Right forelimb (tissue), 1 donor: Measurements from ENCODE around the gene L3MBTL3.
"Not testable (repeated sequence)": the region's sequence is repeated elsewhere in the genome, so short reads cannot be mapped to it uniquely, and the experiment has no call there.

Source experiments
- DNase-seq: peaks from one replicate; pipeline ENCODE4 v3.0.0-alpha.2; 2018

The L3MBTL3 gene

DNA sequence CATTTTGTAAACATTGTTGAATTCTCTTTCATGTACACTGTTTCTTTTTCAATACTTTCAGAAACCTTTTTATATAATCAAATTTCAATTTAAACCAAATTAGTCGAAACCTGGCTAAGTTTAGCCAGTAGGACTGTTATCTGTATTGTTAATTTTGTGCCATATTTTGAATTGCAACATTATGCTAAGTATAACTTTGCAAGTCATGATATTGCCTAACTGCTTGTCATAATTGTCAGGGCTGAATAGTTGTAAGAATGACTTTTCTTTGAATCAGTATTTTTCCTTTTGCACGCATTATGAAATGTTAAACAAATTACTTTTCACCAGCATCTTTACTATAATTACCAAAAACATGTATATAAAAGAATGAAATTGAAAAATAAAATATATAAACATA is 121.7 kb downstream of the L3MBTL3 start:
- DNase-seq: no peak

DNA sequence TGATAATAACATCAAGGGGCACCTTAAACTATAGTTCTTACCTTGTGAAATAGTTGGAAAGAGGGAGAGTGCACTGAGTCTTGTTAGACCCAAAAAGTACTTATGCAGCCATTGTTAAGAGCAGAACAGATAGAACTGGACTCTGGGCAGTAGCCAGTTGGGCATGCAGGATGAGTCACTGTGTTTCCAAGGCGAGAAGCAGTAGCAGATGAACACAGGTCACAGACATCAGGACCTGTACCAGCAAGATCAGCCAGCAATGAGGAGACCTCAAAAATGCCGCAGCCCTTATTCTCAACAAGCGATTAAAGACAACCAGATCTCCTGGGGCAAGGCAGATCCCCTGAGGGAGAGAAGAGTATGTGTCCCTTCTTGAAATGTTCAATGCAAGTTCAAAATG is 125.3 kb downstream of the L3MBTL3 start:
- DNase-seq: no peak

DNA sequence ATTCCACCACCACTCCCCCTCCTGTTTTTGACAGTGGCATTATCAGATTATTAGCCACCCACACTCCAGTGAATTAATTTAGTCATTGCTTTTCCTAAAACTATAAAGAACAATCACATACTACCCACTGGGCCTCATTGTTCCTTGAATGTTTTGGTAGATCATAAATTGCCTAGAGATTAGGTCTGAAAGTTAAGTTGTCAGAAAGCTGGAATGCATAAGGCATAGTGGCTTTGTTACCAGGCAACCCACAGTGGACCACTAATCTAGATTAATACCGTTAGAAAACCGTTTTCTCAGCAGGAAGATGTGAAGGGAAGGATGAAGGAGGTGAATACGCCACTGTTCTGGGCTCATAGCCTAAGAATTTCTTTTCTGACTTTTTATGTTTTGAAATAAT is 128.7 kb downstream of the L3MBTL3 start:
- DNase-seq: no peak

DNA sequence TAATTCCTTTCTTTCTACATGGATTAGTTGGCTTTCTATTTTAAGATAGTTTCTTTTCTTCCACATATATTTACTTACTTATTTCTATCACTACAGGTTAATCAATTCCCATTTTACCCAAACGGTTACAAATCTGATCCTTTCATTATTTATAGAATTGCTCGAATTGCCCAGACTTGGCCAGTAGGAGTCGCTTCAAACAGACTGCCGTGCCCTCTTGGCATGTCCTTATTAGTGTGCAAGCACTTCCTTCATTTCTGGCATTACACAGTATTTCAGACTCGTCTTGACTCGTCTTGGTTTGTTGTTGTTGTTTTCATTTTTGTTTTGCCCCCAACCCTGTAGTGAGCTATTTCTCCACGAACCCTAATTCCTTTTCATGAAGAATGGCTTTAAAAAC is 129.8 kb downstream of the L3MBTL3 start:
- no peak for DNase-seq

DNA sequence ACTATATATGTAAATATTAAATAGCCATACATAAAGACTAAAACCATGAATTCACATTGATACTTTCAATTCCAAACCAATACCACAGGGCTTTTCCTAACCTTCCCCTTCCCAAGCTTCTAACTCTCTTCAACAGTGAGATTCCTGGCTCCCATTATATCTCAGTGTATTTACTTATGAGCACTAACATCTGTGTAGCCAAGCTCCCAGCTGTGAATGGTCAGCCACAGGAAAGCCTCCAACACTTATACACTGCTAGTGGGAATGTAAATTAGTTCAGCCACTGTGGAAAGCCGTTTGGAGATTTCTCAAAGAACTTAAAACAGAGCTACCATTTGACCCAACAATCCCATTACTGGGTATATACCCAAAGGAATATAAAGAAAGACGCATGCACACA is 130.6 kb downstream of the L3MBTL3 start:
- not testable (repeated sequence) for DNase-seq

DNA sequence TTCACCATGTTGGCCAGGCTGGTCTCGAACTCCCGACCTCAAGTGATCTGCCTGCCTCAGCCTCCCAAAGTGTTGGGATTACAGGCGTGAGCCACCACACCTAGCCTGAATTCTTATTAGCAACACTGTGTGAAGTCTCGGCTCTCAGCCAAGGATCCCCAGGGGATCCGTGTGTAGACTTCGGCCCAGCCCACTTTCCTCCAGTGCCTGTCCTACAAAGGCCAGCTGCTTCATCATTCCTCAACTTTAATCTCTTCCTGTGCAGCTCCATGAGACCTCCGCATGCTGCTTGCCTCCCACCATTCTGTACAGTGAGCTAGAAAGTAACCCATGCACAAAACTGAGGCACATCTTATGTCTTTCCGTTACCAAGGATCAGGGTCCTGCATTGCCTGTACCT is 132.5 kb downstream of the L3MBTL3 start:
- no peak for DNase-seq

DNA sequence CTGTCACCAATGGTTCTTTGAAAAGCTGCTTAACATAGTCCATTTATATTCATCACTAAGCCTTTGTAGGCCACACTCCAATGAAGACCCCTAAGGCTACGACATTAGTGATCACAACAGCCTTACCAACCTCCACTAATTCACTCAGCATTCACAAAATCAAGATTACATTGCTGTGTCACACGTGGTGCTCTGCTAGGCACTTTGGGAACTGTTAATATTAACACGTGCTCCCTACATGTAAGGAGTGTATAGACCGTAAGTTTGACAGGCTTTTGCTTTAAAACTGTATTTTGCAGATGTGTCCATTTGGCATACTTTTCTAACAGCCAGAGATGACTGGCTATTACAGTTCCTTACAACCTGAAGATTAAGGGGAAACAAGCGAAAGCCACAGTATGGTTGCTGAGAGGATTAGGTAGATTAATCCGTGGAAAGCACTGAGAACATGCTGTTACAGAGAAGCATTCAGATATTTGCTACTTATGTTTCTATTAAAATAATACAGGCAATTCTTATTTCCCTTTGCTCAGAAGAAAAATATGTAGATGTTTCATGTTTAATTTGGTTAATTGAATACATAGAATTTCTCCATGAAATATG is 134.6 kb downstream of the L3MBTL3 start:
- DNase-seq: no peak

DNA sequence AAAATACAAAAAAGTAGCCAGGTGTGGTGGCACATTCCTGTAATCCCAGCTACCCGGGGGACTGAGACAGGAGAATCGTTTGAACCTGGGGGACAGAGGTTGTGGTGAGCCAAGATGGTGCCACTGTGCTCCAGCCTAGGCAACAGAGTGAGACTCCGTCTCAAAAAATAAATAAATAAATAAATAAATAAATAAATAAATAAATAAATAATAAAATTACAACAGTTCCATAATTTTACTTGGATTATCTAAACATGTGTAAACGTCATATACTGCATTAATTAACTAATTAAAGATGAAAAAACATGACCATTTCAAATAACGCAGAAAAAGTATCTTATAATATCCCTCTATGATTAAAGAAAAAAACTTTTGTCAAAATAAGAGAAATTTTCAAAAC is 138.5 kb downstream of the L3MBTL3 start:
- no peak for DNase-seq

DNA sequence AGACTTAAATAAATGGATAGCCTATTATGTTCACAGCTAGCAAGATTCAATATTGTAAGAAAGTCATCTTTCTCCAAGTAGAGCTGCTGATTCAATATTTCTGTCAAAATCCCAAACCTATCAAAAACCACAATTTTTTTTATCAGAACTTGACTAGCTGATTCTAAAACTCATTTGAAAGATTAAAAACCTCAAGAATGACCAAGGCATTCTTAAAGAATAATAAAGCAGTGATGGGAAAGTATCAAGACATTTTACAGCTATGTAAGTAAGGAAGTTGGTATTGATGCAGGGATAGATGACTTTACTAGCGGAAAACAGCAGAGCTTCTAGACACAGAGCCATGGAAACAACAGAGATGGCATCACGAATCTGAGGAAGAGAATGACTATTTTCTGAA is 139.7 kb downstream of the L3MBTL3 start:
- DNase-seq: no peak

DNA sequence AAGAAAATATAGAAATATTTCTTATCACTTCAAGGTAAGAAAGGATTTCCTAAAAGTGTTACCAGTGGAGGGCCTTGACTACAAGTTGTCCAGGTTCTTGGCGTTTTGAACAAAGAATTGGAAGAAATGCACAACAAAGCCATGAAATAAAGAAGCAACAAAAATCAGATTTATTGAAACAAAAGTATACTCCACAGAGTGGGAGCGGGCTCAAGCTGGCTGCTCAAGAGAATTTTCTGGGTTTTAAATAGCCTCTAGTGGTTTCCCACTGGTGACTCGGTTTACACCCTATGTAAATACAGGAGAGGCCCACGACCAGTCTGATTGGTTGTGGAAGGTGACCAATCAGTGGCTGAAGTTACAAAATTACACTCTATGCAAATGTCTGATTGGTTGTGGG is 140.2 kb downstream of the L3MBTL3 start:
- DNase-seq: no peak

DNA sequence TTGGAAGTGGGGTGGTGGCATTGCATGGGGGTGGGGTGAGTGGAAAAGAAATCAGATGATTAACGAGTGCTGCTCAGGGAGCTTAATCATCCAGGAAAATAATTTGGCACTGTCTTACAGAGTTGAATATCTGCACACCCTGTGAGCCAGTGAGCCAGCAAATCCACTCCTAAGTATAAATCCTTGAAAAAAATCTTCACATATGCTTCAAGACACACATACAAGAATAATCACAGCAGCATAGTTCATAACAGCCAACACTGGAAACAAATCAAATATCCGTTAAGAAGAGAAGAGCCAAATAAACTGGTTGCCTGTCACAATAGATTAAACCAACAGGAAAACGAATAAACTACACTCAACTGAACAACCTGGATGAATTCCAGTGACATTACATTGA is 141.6 kb downstream of the L3MBTL3 start:
- DNase-seq: no peak

DNA sequence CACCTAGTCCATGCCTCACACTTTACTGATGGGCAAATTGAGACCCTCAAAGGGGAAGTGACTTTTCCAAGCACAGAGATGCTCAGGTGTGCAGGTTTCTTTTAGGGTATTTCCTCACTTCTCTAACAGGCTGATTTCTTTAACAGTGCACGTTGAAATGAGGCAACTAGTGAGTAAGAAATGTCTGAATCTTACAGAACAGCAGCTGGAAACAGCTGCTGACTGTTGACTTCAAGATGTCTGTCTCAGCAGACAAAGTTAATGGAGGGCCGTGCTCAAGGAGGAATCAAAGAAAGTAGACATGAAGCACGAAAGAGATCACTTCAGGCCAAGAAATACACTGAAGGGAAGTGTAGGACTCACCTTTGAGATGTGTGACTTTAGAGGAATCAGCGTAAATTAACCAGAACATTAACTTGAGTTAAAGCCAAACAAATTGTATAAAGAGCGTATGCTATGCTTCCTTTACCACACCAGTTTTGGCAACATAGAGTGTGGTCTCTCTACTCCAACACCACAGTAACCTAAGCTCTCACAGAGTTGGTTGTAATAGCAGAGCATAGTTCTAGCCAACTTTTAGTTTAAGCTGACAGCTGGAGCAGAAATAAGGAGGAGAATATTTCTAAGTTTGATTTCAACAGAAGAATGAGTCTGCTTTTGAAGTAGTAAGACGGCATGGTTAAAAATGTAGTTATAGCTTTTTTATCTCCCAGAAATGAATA is 143.5 kb downstream of the L3MBTL3 start:
- no peak for DNase-seq

DNA sequence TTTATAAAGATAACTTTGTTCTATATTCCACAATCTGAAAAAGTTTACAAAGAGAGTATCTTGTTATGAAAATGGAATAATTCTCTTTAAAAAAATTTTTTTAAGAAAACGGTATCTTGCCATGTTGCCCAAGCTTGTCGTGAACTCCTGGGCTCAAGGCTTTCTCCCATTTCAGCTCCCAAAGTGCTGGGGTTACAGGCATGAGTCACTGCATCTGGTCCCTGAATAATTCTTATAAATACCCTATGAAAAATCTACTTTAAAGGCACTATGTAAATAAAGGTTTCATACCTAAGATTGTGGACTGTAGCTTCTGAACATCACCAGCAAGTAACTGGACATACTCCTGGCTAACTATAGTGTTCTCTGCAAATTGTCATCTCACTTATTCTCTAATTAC is 144.0 kb downstream of the L3MBTL3 start:
- DNase-seq: no peak

DNA sequence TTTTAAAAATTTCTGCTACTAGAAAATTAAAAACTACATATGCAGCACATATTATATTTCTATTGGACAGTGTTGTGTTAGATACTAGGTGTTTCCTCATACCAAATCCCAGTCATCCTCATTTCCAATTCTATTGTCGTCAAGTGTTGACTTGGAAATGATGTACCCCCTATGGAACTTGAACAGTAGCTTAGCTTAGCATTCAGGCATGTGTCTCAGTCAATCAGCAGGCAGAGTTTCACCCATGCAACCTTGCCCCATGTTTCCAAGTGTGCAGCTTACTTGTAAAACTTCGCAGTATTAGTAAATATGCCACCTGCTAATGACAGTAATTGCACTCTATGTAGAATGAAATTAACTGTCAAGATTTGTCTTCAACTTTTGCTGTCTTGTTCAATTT is 144.9 kb downstream of the L3MBTL3 start:
- DNase-seq: no peak

DNA sequence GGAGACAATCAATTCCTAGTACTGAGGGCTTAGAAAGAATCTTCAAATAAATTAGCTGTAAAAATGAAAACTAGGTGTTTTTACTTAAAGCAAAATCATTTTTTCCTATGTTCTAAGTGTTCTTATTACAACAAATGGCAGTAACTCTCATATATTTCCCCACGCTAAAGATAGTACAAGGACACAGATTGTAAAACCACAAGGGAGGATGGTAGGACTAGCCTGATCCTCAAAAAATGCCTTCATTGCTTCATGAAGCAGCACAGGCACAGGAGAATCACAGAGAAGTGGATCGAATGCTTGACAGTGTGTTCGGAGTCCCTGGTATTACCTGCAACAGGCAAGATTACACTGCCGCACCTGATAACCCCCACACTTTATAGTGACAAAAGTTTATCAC is 145.9 kb downstream of the L3MBTL3 start:
- no peak for DNase-seq

DNA sequence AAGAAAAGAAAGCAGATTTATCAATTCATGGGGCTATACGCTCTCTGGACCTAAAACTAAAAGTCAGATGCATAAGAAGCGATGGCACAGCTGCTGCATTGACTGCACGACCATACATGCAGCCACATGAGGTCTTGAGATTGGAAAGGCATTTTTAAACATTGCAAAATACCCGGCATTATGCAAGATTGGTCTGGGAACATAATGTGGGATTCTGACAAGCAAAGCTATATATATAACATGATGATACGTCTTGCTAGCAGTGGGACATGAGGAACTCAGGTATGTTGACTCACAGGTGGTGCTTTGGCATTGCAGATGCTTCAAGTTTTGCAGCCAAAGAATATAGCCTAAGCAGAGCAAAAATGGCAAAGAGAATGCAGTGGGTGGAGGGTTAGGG is 149.3 kb downstream of the L3MBTL3 start:
- DNase-seq: no peak

DNA sequence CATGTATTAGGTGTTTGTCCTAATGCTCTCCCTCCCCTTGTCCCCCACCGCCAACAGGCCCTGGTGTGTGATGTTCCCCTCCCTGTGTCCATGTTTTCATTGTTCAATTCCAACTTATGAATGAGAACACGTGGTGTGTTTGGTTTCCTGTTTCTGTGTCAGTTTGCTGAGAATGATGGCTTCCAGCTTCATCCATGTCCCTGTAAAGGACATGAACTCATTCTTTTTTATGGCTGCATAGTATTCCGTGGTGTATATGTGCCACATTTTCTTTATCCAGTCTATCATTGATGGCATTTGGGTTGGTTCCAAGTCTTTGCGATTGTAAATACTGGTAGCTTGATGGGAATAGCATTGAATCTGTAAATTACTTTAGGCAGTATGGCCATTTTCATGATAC is 151.8 kb downstream of the L3MBTL3 start:
- not testable (repeated sequence) for DNase-seq

DNA sequence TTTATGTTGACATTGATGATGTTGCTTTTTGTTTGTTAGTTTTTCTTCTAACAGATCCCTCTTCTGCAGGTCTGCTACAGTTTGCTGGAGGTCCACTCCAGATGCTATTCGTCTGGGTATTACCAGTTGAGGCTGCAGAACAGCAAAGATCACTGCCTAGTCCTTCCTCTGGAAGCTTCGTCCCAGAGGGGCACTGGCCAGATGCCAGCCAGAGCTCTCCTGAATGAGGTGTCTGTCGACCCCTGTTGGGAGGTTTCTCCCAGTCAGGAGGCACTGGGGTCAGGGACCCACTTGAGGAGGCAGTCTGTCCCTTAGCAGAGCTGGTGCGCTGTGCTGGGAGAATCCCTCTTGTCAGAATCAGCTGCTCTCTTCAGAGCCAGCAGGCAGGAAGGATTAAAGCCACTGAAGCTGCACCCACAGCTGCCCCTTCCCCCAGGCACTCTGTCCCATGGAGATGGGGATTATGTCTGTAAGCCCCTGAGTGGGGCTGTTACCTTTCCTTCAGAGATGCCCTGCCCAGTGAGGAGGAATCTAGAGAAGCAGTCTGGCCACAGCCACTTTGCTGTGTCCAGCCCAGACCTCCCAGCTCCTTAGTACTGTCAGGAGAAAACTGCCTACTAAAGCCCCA is 155.1 kb downstream of the L3MBTL3 start:
- DNase-seq: not testable (repeated sequence)

DNA sequence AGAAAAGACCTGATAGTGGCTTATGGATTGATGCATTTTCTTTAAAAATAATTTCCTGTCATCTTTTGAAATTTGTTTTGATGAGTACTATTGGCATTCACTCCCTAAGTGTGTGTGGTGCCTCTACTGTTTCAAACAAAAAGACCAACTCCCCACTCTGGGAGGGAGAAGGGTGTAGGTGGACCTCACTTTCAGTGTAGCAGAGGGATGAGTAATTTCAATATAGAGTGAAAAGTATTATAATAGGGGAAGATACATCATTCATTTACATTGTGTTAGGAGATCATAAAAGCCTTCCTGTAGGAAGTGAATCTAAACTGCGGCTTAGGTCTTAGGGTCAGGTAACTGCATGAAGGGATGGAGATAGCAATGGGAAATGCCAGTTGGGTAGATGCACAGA is 158.0 kb downstream of the L3MBTL3 start:
- no peak for DNase-seq

DNA sequence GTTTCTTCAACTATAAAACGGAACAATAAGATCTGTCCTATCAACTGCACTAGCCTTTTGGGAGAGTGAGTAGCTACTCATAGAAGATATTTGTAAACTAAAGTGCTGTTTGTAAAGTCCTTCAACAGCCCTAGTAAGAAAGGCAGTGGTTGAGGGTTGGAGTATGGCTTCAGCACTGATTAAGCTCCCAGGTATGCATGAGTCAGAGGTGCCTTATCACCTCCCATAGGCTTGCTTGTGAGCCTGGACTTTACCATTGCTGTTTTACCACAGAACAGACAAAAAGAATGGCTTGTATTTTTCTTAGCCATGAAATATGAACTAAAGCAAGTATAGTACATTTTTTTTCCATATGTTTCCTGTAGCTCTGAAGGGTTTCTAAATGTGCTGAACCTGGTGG is 160.3 kb downstream of the L3MBTL3 start:
- no peak for DNase-seq

DNA sequence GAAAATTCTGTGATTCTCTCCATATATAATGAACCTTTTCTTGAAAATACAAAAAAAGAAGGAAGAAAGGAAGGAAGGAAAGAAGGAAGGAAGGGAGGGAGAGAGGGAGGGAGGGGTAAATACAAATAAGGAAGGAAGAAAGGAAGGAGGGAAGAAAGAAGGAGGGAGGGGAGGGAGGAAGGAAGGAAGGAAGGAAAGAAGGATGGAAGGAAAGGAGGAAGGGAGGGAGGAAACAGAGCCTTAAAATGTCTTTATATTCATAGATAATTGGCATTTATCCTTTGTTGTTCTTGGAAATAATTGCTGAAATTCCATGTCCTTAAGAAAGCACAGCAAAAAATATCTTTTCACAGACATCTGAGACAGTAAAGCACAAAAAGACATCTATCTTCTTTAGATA is 164.1 kb downstream of the L3MBTL3 start:
- DNase-seq: no peak

DNA sequence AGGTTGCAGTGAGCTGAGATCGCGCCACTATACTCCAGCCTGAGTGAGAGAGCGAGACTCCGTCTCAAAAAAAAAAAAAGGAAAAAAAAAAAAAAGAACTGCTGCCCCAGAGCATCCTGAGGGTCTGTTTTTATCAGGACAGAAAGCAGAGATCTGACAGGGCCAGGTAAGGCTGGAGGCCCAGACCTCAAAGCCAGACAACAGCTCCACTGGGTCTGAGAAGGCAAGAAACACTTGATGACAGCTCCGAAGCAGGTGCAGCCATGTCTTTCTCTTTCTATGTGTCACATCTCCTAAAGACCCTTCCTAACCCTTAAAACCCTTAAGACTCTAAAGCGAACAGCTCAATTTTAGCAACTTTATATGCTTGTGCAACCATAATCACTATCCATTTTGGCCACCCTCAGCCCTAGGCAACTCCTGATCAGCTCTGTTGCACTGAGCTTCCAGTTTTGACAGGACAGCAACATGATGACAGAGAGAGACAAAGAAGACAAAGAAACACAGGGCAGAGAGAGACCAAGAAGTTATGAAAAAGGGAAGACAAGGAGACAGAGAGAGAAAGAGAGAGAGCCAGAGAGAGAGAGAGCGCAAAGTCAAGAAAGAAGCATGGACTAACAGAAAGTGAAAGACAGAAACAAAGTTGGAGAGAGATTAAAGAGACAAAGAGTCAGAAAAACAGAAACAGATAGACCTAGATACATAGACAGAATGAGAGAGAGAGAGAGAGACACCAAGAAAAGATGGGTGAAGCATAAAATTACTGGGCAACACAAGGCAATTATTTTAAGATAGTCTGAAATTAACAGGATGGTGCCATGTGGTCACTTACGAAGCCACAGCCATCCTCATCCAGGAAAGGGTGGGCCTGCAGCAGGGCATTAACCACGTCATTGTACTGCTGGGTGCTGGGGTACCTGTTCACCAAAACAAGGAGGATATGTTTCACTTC is 165.2 kb downstream of the L3MBTL3 start:
- DNase-seq: no peak

DNA sequence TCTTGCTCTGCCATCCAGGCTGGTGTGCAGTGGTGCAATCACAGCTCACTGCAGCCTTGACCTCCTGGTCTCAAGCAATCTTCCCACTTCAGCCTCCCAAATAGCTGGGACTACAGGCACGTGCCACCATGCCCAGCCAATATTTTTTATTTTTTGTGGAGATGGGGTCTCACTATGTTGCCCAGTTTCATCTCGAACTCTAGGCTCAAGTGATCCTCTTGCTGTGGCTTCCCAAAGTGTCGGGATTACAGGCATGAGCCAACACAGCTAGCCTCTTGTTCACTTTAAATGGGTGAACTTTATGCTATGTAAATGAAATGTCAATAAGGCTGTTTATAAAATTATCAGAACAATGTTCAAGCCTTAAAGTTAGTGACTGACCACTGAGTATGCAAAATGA is 167.3 kb downstream of the L3MBTL3 start:
- no peak for DNase-seq
